ENCODE results near the gene FBXO48. TPM values are rescaled to one million over a fixed set of nuclear protein-coding genes. Genes with fewer than 3 reads are reported as not detected.
"Not testable (repeated sequence)": the region's sequence is repeated elsewhere in the genome, so short reads cannot be mapped to it uniquely, and the experiment has no call there.

The FBXO48 gene
- total RNA-seq, 1 experiment from 2014 or later, result 2.5 TPM

- Mint-ChIP-seq H3K27me3 (ENCODE audit: unreplicated experiment) (no peaks in the 10 kb centered on the region), H3K4me1 (ENCODE audit: low read depth, unreplicated experiment) (no peaks in the 10 kb centered on the region), H3K9me3 (ENCODE audit: low read depth, unreplicated experiment) (peaks cover 2% of the 10 kb centered on the region), H3K36me3 (ENCODE audit: insufficient read depth, unreplicated experiment) (no peaks in the 10 kb centered on the region), H3K27ac (ENCODE audit: unreplicated experiment) (no peak overlapping the region), H3K4me3 (ENCODE audit: low read depth, unreplicated experiment) (no peak overlapping the region)
- CTCF ChIA-PET, result interaction anchor here (2.3 kb wide), 1 partner anchor 105 kb away, joined by 29 read pairs; no protein-coding TSS in a partner anchor
- no peak for TF ChIP-seq CTCF (IDR thresholded peaks at IDR 0.05; ENCODE audit: unreplicated experiment)
- BruUV-seq (replicated peaks), result no TSS peak
- no peak for DNase-seq
- intact Hi-C loops (cut with micrococcal nuclease; ENCODE audit: unreplicated experiment), result no loop called here
Observed at GRCh38 chr2:68489282-68489681, 22.2 kb upstream of the FBXO48 start.

GRCh38 chr2:68488605-68489004 lies 21.5 kb upstream of the FBXO48 start:
- not testable (repeated sequence) for H3K27ac Mint-ChIP-seq (ENCODE audit: unreplicated experiment); H3K9me3 Mint-ChIP-seq (ENCODE audit: low read depth, unreplicated experiment); H3K27me3 Mint-ChIP-seq (ENCODE audit: unreplicated experiment); H3K36me3 Mint-ChIP-seq (ENCODE audit: insufficient read depth, unreplicated experiment); H3K4me1 Mint-ChIP-seq (ENCODE audit: low read depth, unreplicated experiment); BruUV-seq (replicated peaks); DNase-seq; H3K4me3 Mint-ChIP-seq (ENCODE audit: low read depth, unreplicated experiment)
- intact Hi-C loops (cut with micrococcal nuclease; ENCODE audit: unreplicated experiment), result loop anchor here (1.0 kb wide), 1 partner anchor 107 kb away; no protein-coding TSS in a partner anchor
- CTCF ChIA-PET, result interaction anchor here (1.2 to 2.3 kb wide), 5 partner anchors 13 to 158 kb away, joined by 3 to 29 read pairs (median 4); no protein-coding TSS in a partner anchor

- H3K9me3 Mint-ChIP-seq (ENCODE audit: low read depth, unreplicated experiment), result no peaks in the 10 kb centered on the region
- H3K27ac Mint-ChIP-seq (ENCODE audit: unreplicated experiment), result no peak overlapping the region
- CTCF ChIA-PET, result interaction anchor here (0.9 to 2.3 kb wide), 12 partner anchors 12 to 437 kb away, joined by 3 to 29 read pairs (median 4); partner anchors contain the start of genes APLF and FBXO48
- intact Hi-C loops (cut with micrococcal nuclease; ENCODE audit: unreplicated experiment), result loop anchor here (1.0 to 2.0 kb wide), 3 partner anchors 107 to 221 kb away; no protein-coding TSS in a partner anchor
- H3K4me1 Mint-ChIP-seq (ENCODE audit: low read depth, unreplicated experiment), result no peaks in the 10 kb centered on the region
- H3K27me3 Mint-ChIP-seq (ENCODE audit: unreplicated experiment), result no peaks in the 10 kb centered on the region
- no TSS peak for BruUV-seq (replicated peaks)
- DNase-seq, result no peak
- TF ChIP-seq CTCF (IDR thresholded peaks at IDR 0.05; ENCODE audit: unreplicated experiment), result no peak
- H3K36me3 Mint-ChIP-seq (ENCODE audit: insufficient read depth, unreplicated experiment), result no peaks in the 10 kb centered on the region
- no peak overlapping the region for H3K4me3 Mint-ChIP-seq (ENCODE audit: low read depth, unreplicated experiment)
Observed at GRCh38 chr2:68487773-68488355, 20.8 kb upstream of the FBXO48 start.

GRCh38 chr2:68483011-68483410 lies 15.9 kb upstream of the FBXO48 start:
- H3K27me3 Mint-ChIP-seq (ENCODE audit: unreplicated experiment), result no peaks in the 10 kb centered on the region
- BruUV-seq (replicated peaks), result no TSS peak
- H3K4me3 Mint-ChIP-seq (ENCODE audit: low read depth, unreplicated experiment), result no peak overlapping the region
- H3K9me3 Mint-ChIP-seq (ENCODE audit: low read depth, unreplicated experiment), result no peaks in the 10 kb centered on the region
- no peak for DNase-seq
- peaks cover 8% of the 10 kb centered on the region for H3K4me1 Mint-ChIP-seq (ENCODE audit: low read depth, unreplicated experiment)
- H3K27ac Mint-ChIP-seq (ENCODE audit: unreplicated experiment), result no peak overlapping the region
- no peaks in the 10 kb centered on the region for H3K36me3 Mint-ChIP-seq (ENCODE audit: insufficient read depth, unreplicated experiment)
- intact Hi-C loops (cut with micrococcal nuclease; ENCODE audit: unreplicated experiment), result no loop called here
- no peak for TF ChIP-seq CTCF (IDR thresholded peaks at IDR 0.05; ENCODE audit: unreplicated experiment)
- CTCF ChIA-PET, result no interaction called here

- TF ChIP-seq CTCF (IDR thresholded peaks at IDR 0.05; ENCODE audit: unreplicated experiment), result no peak
- no peak for DNase-seq
- intact Hi-C loops (cut with micrococcal nuclease; ENCODE audit: unreplicated experiment), result no loop called here
- Mint-ChIP-seq H3K4me1 (ENCODE audit: low read depth, unreplicated experiment) (peaks cover 8% of the 10 kb centered on the region), H3K27ac (ENCODE audit: unreplicated experiment) (no peak overlapping the region), H3K27me3 (ENCODE audit: unreplicated experiment) (no peaks in the 10 kb centered on the region), H3K4me3 (ENCODE audit: low read depth, unreplicated experiment) (no peak overlapping the region), H3K36me3 (ENCODE audit: insufficient read depth, unreplicated experiment) (no peaks in the 10 kb centered on the region), H3K9me3 (ENCODE audit: low read depth, unreplicated experiment) (no peaks in the 10 kb centered on the region)
- CTCF ChIA-PET, result interaction anchor here (0.7 kb wide), 1 partner anchor 1389 kb away, joined by 3 read pairs; no protein-coding TSS in a partner anchor
- BruUV-seq (replicated peaks), result no TSS peak
Observed at GRCh38 chr2:68482296-68482820, 15.3 kb upstream of the FBXO48 start.
